Stomach (tissue), 9 donors: ENCODE measurements around the gene S1PR3. TPM values are rescaled to one million over a fixed set of nuclear protein-coding genes. Genes with fewer than 3 reads are reported as not detected.

Experiments used
- DNase-seq, 2 donors: peaks; one replicate each; pipeline versions ENCODE4 v3.0.0 to v3.0.0-alpha.2; 2013 to 2019
- H3K27ac ChIP-seq, 5 donors: fragments of 200-600 bp in 4 of 5; sonication (generic) in 4 of 5; one replicate each; pipeline ENCODE4 v1.5.1; 2013 to 2019; ENCODE audit warnings: mild to moderate bottlenecking in 1 of 5, moderate library complexity in 1 of 5
- H3K27me3 ChIP-seq, 3 donors: fragments of 200-600 bp; sonication (generic); one replicate each; pipeline ENCODE4 v1.5.1; 2017 to 2019; ENCODE audit warnings: mixed run types in 1 of 3
- H3K36me3 ChIP-seq, 4 donors: fragments of 200-600 bp; sonication (generic); 1 replicate in 3 of 4; 2 replicates in 1 of 4; pipeline ENCODE4 v1.5.1; 2016 to 2019
- H3K4me1 ChIP-seq, 4 donors: fragments of 200-600 bp; sonication (generic); one replicate each; pipeline ENCODE4 v1.5.1; 2016 to 2019
- H3K4me3 ChIP-seq, 4 donors: fragments of 200-600 bp; sonication (generic) in 3 of 4; one replicate each; pipeline ENCODE4 v1.5.1; 2016 to 2019; ENCODE audit warnings: mild to moderate bottlenecking in 1 of 4
- H3K9me3 ChIP-seq, 4 donors: fragments of 200-600 bp; sonication (generic); one replicate each; pipeline ENCODE4 v1.5.1; 2016 to 2019
- EP300 ChIP-seq: sonication (generic); formaldehyde crosslinking; IDR thresholded peaks from one replicate; pipeline ENCODE4 v1.6.1; 2017; ENCODE audit warnings: antibody characterized with exemption
- POLR2A ChIP-seq, 4 donors: fragments of 450-650 bp; IDR thresholded peaks; one replicate each; pipeline ENCODE4 v1.6.1; 2016; ENCODE audit warnings: antibody characterized with exemption in 4 of 4, control low read depth in 2 of 4, mild to moderate bottlenecking in 1 of 4, moderate library complexity in 1 of 4
- POLR2AphosphoS5 ChIP-seq, 3 donors: sonication (generic); formaldehyde crosslinking; IDR thresholded peaks; one replicate each; pipeline ENCODE4 v1.6.1; 2016; ENCODE audit warnings: antibody characterized with exemption in 3 of 3
- WGBS, 5 donors: extraction: QIAGEN DNeasy Blood & Tissue Kit in 3 of 5; methylation state at CpG; one replicate each; pipeline versions ENCODE4 v1.1.5 to v1.1.7; 2013 to 2018; 5-methylcytosine and 5-hydroxymethylcytosine counted together
- intact Hi-C: fragments of 100-400 bp; cut with DNase I; formaldehyde crosslinking; loops from one replicate; pipeline ENCODE4 v1.15.1; 2023; ENCODE audit warnings: low total_unique reads
- polyA plus RNA-seq, 3 donors: library from polyadenylated mRNA; stranded (reverse); fragments of 200-250 nt; gene quantifications; one replicate each; pipeline ENCODE4 v1.2.3, GENCODE V29; 2013
- total RNA-seq, 5 donors: library from RNA; depleted of rRNA; stranded (reverse); fragments of >200 nt; gene quantifications; one replicate each; pipeline versions ENCODE4 v1.1.0 to v1.2.3, GENCODE V29; 2014 to 2016
- TF ChIP-seq, protein P1 (sequence below), 7 experiments: fragments of 450-650 bp in 4 of 7; fragments of 200-600 bp in 3 of 7; sonication (generic) in 3 of 7; IDR thresholded peaks; one replicate each; pipeline ENCODE4 v1.5.1; 2016 to 2019; ENCODE audit warnings: antibody characterized with exemption in 7 of 7, control low read depth in 2 of 7, mild to moderate bottlenecking in 1 of 7
- donor health status: healthy with polysubstance abuse.
- donor health status: Bipolar disorder and iron deficiency.
- donor health status: healthy.

S1PR3 gene
- total and polyA plus RNA-seq, 8 donors, result 1.2 to 12.5 (median 8.7) TPM

DNA sequence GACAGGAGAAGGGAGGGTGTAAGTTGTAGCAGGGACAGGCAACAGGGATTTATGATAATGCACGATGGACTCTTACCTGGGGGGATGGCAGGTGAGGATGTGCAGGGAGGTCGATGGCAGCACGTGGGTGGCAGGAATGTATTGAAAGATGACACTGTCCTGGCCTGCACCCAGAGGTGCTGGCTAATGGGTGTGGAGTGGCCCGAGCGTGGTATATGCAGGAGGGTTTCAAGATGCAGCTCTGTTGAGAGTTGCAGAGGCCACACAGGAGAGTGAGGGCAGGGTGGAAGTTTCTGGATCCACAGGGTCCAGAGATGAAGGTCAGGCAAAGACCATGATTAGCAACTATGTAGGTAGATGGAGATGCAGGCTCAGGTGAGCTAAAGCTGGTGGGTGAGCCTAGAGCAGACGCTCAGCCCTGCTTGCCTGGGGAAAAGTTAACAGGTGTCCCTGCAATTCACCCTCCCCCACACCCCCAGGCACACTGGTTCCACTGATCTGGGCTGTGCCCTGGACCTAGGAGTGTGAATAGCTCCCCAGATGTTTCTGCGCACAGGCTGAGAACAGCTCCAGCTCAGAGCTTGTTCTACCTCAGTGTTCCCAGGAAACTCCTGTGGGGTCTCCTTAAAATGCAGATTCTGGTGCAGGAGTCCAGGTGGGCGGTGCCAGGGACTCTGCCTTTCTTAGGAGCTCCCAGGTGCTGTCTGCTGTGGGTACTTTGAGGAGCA is 21.5 kb upstream of the S1PR3 start:
- Histone ChIP-seq H3K4me3 (no peak overlapping the region), H3K4me1 (no peaks in the 10 kb centered on the region), H3K9me3 (peaks cover 0 to 8% (median 0%) of the 10 kb centered on the region in 4 donors), H3K27me3 (no peaks in the 10 kb centered on the region), H3K36me3 (no peaks in the 10 kb centered on the region), H3K27ac (no peak overlapping the region)
- no peak for TF ChIP-seq POLR2A (IDR thresholded peaks at IDR 0.05)
- TF ChIP-seq, protein P1, sequence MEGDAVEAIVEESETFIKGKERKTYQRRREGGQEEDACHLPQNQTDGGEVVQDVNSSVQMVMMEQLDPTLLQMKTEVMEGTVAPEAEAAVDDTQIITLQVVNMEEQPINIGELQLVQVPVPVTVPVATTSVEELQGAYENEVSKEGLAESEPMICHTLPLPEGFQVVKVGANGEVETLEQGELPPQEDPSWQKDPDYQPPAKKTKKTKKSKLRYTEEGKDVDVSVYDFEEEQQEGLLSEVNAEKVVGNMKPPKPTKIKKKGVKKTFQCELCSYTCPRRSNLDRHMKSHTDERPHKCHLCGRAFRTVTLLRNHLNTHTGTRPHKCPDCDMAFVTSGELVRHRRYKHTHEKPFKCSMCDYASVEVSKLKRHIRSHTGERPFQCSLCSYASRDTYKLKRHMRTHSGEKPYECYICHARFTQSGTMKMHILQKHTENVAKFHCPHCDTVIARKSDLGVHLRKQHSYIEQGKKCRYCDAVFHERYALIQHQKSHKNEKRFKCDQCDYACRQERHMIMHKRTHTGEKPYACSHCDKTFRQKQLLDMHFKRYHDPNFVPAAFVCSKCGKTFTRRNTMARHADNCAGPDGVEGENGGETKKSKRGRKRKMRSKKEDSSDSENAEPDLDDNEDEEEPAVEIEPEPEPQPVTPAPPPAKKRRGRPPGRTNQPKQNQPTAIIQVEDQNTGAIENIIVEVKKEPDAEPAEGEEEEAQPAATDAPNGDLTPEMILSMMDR (IDR thresholded peaks at IDR 0.05), result no peak
- TF ChIP-seq POLR2AphosphoS5 (IDR thresholded peaks at IDR 0.05), result no peak
- TF ChIP-seq EP300, result no peak
- no peak for DNase-seq
- whole genome bisulfite sequencing, 5 donors, result 57 to 73% (median 59%) methylated on average over 8 of the region's 8 CpGs
- intact Hi-C loops, result no loop called here

DNA sequence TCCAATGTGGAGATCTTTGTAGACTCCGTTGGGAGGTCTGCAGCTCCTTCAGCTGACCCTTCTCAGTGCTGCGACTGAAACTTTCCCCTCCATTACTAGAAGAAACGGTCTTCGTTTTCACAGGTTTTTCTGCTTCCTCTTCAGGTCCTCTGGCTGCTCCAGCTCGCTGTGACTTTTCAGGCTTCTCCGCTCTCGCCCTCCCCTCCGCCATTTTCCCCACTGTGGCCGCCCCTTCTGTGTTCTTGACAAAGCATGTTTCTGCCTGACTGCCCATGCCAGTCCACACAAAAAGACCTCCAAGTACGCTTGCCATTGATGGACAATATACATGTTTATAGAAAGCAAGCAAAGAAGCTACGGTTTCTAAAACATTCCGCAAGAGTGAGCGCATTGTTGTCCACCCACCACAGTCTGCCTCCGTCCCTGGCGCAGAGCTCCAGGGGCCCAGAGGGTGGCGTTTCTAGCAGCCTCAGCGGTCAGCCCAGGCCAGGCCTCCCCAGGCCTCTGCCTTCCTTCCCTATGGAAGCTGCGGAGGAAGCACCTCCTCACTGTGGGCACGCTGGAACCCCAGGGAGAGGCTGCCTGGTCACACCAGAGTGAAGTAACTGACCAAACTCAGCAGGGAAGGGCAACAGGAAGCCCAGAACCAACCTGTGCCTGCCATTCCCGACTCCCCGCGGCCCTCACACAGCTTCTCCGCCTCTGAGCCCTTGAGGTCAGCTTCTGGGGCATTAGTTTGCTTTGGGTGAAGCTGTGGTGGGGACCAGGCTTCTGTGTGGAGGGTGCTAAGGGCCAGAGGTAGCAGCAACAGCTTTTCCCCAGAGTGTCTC is 19.9 kb upstream of the S1PR3 start:
- TF ChIP-seq, protein P1 (IDR thresholded peaks at IDR 0.05), result no peak
- TF ChIP-seq POLR2A (IDR thresholded peaks at IDR 0.05) (no peak), EP300 (no peak)
- 89 to 92% (median 90%) methylated on average over 23 of the region's 23 CpGs for WGBS, 5 donors
- Histone ChIP-seq H3K4me3 (no peak overlapping the region), H3K36me3 (no peaks in the 10 kb centered on the region), H3K27ac (no peak overlapping the region), H3K9me3 (peaks cover 0 to 8% (median 0%) of the 10 kb centered on the region in 4 donors), H3K4me1 (no peaks in the 10 kb centered on the region), H3K27me3 (no peaks in the 10 kb centered on the region)
- intact Hi-C loops, result no loop called here
- no peak for DNase-seq

DNA sequence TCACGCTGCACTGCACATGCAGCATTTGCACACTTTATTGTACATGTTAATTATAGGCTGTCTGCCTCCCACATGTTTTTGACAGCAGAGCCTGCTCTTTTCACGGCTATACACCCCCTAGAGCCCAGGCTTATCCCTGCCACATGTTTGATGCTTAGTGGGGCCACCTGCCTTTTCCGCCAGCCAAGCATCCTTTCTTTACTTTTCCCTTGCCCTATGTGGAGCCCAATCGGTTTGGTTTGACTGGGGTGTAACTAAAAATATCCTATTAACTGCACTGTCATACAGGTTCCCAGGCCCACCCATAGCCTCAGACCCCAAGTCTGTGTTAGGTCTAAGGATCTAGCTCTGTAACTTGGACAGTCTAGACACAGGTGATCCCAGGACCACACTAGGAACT is 18.9 kb upstream of the S1PR3 start:
- H3K27me3 ChIP-seq, result no peaks in the 10 kb centered on the region
- H3K4me3 ChIP-seq, result no peak overlapping the region
- H3K36me3 ChIP-seq, result no peaks in the 10 kb centered on the region
- no peak overlapping the region for H3K27ac ChIP-seq
- 87 to 92% (median 91%) methylated on average over 4 of the region's 4 CpGs for WGBS, 5 donors
- no peak for TF ChIP-seq POLR2A (IDR thresholded peaks at IDR 0.05)
- no peak for TF ChIP-seq EP300
- TF ChIP-seq, protein P1 (IDR thresholded peaks at IDR 0.05), result no peak
- no peak for TF ChIP-seq POLR2AphosphoS5 (IDR thresholded peaks at IDR 0.05)
- intact Hi-C loops, result no loop called here
- H3K9me3 ChIP-seq, result peaks cover 0 to 8% (median 0%) of the 10 kb centered on the region in 4 donors
- no peaks in the 10 kb centered on the region for H3K4me1 ChIP-seq
- DNase-seq, result no peak

DNA sequence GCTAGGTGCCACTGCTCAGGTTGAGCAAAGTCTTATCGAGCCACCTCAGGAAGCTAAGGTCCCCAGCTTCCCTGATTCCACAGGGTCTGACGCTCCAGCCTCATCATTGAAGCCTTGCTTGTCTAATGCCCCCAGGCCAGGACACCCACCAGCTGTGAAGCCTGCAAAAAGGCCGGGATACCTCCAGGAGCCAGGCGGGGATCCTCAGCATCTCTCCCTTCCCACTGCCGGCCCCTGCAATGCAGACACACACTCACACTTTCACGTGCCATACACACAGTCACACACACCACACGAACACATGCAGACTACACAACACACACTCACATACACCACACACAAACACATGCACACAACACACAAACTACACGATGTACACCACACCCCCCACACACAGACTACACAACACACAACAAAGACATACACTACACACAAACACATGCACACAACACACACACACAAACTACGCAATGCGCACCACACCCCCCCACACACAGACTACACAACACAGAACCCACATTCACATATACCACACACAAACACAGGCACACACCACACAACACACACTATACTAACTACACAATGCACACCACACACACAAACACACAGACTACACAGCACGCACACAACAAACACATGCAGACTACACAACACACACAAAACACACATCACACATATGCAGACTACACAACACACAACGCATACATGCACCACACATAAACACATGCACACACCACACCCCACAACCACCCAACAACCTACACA is 17.8 kb upstream of the S1PR3 start:
- H3K4me3 ChIP-seq, result no peak overlapping the region
- intact Hi-C loops, result no loop called here
- no peak for DNase-seq
- TF ChIP-seq POLR2A (IDR thresholded peaks at IDR 0.05) (no peak), POLR2AphosphoS5 (IDR thresholded peaks at IDR 0.05) (no peak), EP300 (no peak)
- TF ChIP-seq, protein P1 (IDR thresholded peaks at IDR 0.05), result no peak
- WGBS, 5 donors, result 90 to 94% (median 92%) methylated on average over 12 of the region's 12 CpGs
- H3K4me1 ChIP-seq, result no peaks in the 10 kb centered on the region
- H3K36me3 ChIP-seq, result no peaks in the 10 kb centered on the region
- H3K9me3 ChIP-seq, result peaks cover 0 to 8% (median 0%) of the 10 kb centered on the region in 4 donors
- no peaks in the 10 kb centered on the region for H3K27me3 ChIP-seq
- H3K27ac ChIP-seq, result no peak overlapping the region
